Activated CD4-positive, alpha-beta T cell treated with anti-CD3 and anti-CD28 coated beads for 4 hours (primary cell): Measurements from ENCODE around the gene NBAS.
"Not testable (repeated sequence)": the region's sequence is repeated elsewhere in the genome, so short reads cannot be mapped to it uniquely, and the experiment has no call there.

Experiments
- DNase-seq, 2 donors: peaks; one replicate each; pipeline ENCODE4 v3.0.0-alpha.2; 2020

The NBAS gene

GRCh38 chr2:15557887-15558311 is 3.2 kb downstream of the NBAS start:
- DNase-seq: no peak

- no peak for DNase-seq
Observed at GRCh38 chr2:15556311-15556930, 4.7 kb downstream of the NBAS start.

GRCh38 chr2:15555760-15556193 is 5.4 kb downstream of the NBAS start:
- DNase-seq: no peak

GRCh38 chr2:15554525-15555218 is 6.5 kb downstream of the NBAS start:
- DNase-seq: no peak

GRCh38 chr2:15553951-15554350 is 7.2 kb downstream of the NBAS start:
- DNase-seq: no peak

GRCh38 chr2:15553519-15553918 is 7.6 kb downstream of the NBAS start:
- no peak for DNase-seq

GRCh38 chr2:15548974-15549373 is 12.2 kb downstream of the NBAS start:
- no peak for DNase-seq

- no peak for DNase-seq
Observed at GRCh38 chr2:15547115-15547876, 13.8 kb downstream of the NBAS start.

- no peak for DNase-seq
Observed at GRCh38 chr2:15546297-15547098, 14.6 kb downstream of the NBAS start.

- DNase-seq: no peak
Observed at GRCh38 chr2:15544227-15544626, 16.9 kb downstream of the NBAS start.

GRCh38 chr2:15543541-15543940 is 17.6 kb downstream of the NBAS start:
- DNase-seq: no peak

GRCh38 chr2:15543053-15543452 is 18.1 kb downstream of the NBAS start:
- no peak for DNase-seq

GRCh38 chr2:15542269-15542668 is 18.9 kb downstream of the NBAS start:
- not testable (repeated sequence) for DNase-seq

- DNase-seq: not testable (repeated sequence)
Observed at GRCh38 chr2:15540523-15540922, 20.6 kb downstream of the NBAS start.

GRCh38 chr2:15539999-15540398 is 21.1 kb downstream of the NBAS start:
- no peak for DNase-seq

- DNase-seq: no peak
Observed at GRCh38 chr2:15538792-15539191, 22.3 kb downstream of the NBAS start.

GRCh38 chr2:15533860-15534480 is 27.2 kb downstream of the NBAS start:
- DNase-seq: no peak

GRCh38 chr2:15532996-15533395 is 28.1 kb downstream of the NBAS start:
- no peak for DNase-seq

GRCh38 chr2:15531095-15531854 is 29.9 kb downstream of the NBAS start:
- no peak for DNase-seq

- no peak for DNase-seq
Observed at GRCh38 chr2:15527074-15527739, 33.9 kb downstream of the NBAS start.

- DNase-seq: no peak
Observed at GRCh38 chr2:15521641-15522181, 39.4 kb downstream of the NBAS start.
